Astrocyte (in vitro differentiated cells and primary cell): ENCODE data around the gene SLC6A12. TPM values are rescaled to one million over a fixed set of nuclear protein-coding genes. Genes with fewer than 3 reads are reported as not detected.

Source experiments
- DNase-seq: peaks from one replicate; pipeline ENCODE4 v3.0.0-alpha.2; 2010; ENCODE audit warnings: low read depth
- FAIRE-seq: peaks from 2 replicates; lab custom pipeline; 2011; peaks lifted over from hg19 to GRCh38; lab: Jason Lieb, UNC
- H2AFZ ChIP-seq: 2 replicates; pipeline ENCODE4 v1.6.0; 2012; ENCODE audit warnings: low read depth, low read length, inconsistent platforms
- H3K27ac ChIP-seq: 2 replicates; pipeline ENCODE4 v1.5.1; 2011; ENCODE audit warnings: low read depth, low read length, inconsistent platforms
- H3K27me3 ChIP-seq: 2 replicates; pipeline ENCODE4 v1.6.0; 2011; ENCODE audit warnings: low read length, inconsistent platforms; ENCODE audit not compliant: insufficient read depth
- H3K36me3 ChIP-seq: 2 replicates; pipeline ENCODE4 v1.5.1; 2011; ENCODE audit warnings: low read length, inconsistent platforms; ENCODE audit not compliant: insufficient read depth
- H3K4me1 ChIP-seq: 2 replicates; pipeline ENCODE4 v1.5.1; 2011; ENCODE audit warnings: low read length, inconsistent platforms; ENCODE audit not compliant: insufficient read depth
- H3K4me2 ChIP-seq: 2 replicates; pipeline ENCODE4 v1.6.0; 2012; ENCODE audit warnings: low read length, inconsistent platforms
- H3K4me3 ChIP-seq: 2 replicates; pipeline ENCODE4 v1.5.1; 2011; ENCODE audit warnings: low read depth, mild to moderate bottlenecking, low read length, inconsistent platforms; ENCODE audit not compliant: insufficient read depth
- H3K79me2 ChIP-seq: 2 replicates; pipeline ENCODE4 v1.6.0; 2012; ENCODE audit warnings: mild to moderate bottlenecking, low read length, inconsistent platforms; ENCODE audit not compliant: insufficient read depth
- H3K9ac ChIP-seq: 2 replicates; pipeline ENCODE4 v1.6.0; 2012; ENCODE audit warnings: mild to moderate bottlenecking, low read length, inconsistent platforms
- H3K9me3 ChIP-seq: 2 replicates; pipeline ENCODE4 v1.5.1; 2012; ENCODE audit warnings: low read depth, mild to moderate bottlenecking, low read length, inconsistent platforms; ENCODE audit not compliant: insufficient read depth
- H4K20me1 ChIP-seq: 2 replicates; pipeline ENCODE4 v1.6.0; 2012; ENCODE audit warnings: low read length, inconsistent platforms; ENCODE audit not compliant: insufficient read depth
- H3K27ac Mint-ChIP-seq: one replicate; pipeline ENCODE4 v1.8.0; 2021; ENCODE audit warnings: mild to moderate bottlenecking, mixed read lengths; ENCODE audit not compliant: unreplicated experiment
- H3K27me3 Mint-ChIP-seq: one replicate; pipeline ENCODE4 v1.8.0; 2021; ENCODE audit warnings: low read depth, mixed read lengths; ENCODE audit not compliant: unreplicated experiment
- H3K36me3 Mint-ChIP-seq: one replicate; pipeline ENCODE4 v1.8.0; 2021; ENCODE audit warnings: low read depth, mixed read lengths; ENCODE audit not compliant: unreplicated experiment
- H3K4me1 Mint-ChIP-seq: one replicate; pipeline ENCODE4 v1.8.0; 2021; ENCODE audit warnings: low read depth, mixed read lengths; ENCODE audit not compliant: unreplicated experiment
- H3K4me3 Mint-ChIP-seq: one replicate; pipeline ENCODE4 v1.8.0; 2021; ENCODE audit warnings: mild to moderate bottlenecking, moderate library complexity, mixed read lengths; ENCODE audit not compliant: unreplicated experiment
- H3K9me3 Mint-ChIP-seq: one replicate; pipeline ENCODE4 v1.8.0; 2021; ENCODE audit warnings: mild to moderate bottlenecking, mixed read lengths; ENCODE audit not compliant: unreplicated experiment
- CTCF ChIP-seq: IDR thresholded peaks from 2 replicates; pipeline ENCODE4 v1.5.1; 2011; ENCODE audit warnings: low read depth, mild to moderate bottlenecking, inconsistent platforms, low read length, moderate library complexity; ENCODE audit not compliant: insufficient read depth
- EZH2 ChIP-seq: IDR thresholded peaks from 2 replicates; pipeline ENCODE4 v1.6.1; 2012; ENCODE audit warnings: mild to moderate bottlenecking, low read length, inconsistent platforms; ENCODE audit not compliant: insufficient read depth
- total RNA-seq: library from RNA; stranded (reverse); gene quantifications from 2 replicates; pipeline ENCODE4 v1.2.1, GENCODE V29; 2021

Gene SLC6A12
- total RNA-seq, 1 donor from 2014 or later: 3.0 TPM

GRCh38 chr12:206746-207440 lies 7.1 kb downstream of the SLC6A12 start:
- no peak overlapping the region for H3K27ac Mint-ChIP-seq
- no peaks in the 10 kb centered on the region for H3K36me3 ChIP-seq
- peaks cover 34% of the 10 kb centered on the region for H3K27me3 ChIP-seq
- no peak overlapping the region for H3K4me2 ChIP-seq
- peaks cover 2% of the 10 kb centered on the region for H3K9me3 Mint-ChIP-seq
- FAIRE-seq: no peak
- no peaks in the 10 kb centered on the region for H3K79me2 ChIP-seq
- H3K4me3 ChIP-seq: no peak overlapping the region
- no peak overlapping the region for H3K27ac ChIP-seq
- no peak for TF ChIP-seq CTCF
- no peak for TF ChIP-seq EZH2
- peaks cover 63% of the 10 kb centered on the region for H3K27me3 Mint-ChIP-seq
- H4K20me1 ChIP-seq: no peaks in the 10 kb centered on the region
- H3K4me1 ChIP-seq: peaks cover 4% of the 10 kb centered on the region
- no peak overlapping the region for H3K4me3 Mint-ChIP-seq
- no peak overlapping the region for H3K9ac ChIP-seq
- peaks cover 3% of the 10 kb centered on the region for H3K9me3 ChIP-seq
- H3K4me1 Mint-ChIP-seq: peaks cover 3% of the 10 kb centered on the region
- H2AFZ ChIP-seq: no peak overlapping the region
- H3K36me3 Mint-ChIP-seq: peaks cover 10% of the 10 kb centered on the region
- DNase-seq: no peak

GRCh38 chr12:205026-205425 lies 8.9 kb downstream of the SLC6A12 start:
- Histone ChIP-seq H4K20me1 (no peaks in the 10 kb centered on the region), H3K27me3 (peaks cover 26% of the 10 kb centered on the region), H3K9ac (no peak overlapping the region), H3K4me2 (no peak overlapping the region), H3K4me3 (no peak overlapping the region), H3K9me3 (peaks cover 3% of the 10 kb centered on the region), H3K4me1 (peaks cover 4% of the 10 kb centered on the region), H2AFZ (no peak overlapping the region), H3K36me3 (no peaks in the 10 kb centered on the region), H3K79me2 (no peaks in the 10 kb centered on the region), H3K27ac (no peak overlapping the region)
- Mint-ChIP-seq H3K9me3 (peaks cover 2% of the 10 kb centered on the region), H3K27ac (no peak overlapping the region), H3K36me3 (peaks cover 10% of the 10 kb centered on the region), H3K27me3 (peaks cover 60% of the 10 kb centered on the region), H3K4me1 (peaks cover 3% of the 10 kb centered on the region), H3K4me3 (no peak overlapping the region)
- DNase-seq: no peak
- FAIRE-seq: no peak
- TF ChIP-seq CTCF (no peak), EZH2 (no peak)

- Mint-ChIP-seq H3K27me3 (peaks cover 53% of the 10 kb centered on the region), H3K4me3 (no peak overlapping the region), H3K27ac (no peak overlapping the region), H3K9me3 (peaks cover 2% of the 10 kb centered on the region), H3K4me1 (peaks cover 8% of the 10 kb centered on the region), H3K36me3 (peaks cover 6% of the 10 kb centered on the region)
- Histone ChIP-seq H3K9ac (no peak overlapping the region), H3K4me3 (no peak overlapping the region), H3K9me3 (peaks cover 3% of the 10 kb centered on the region), H3K4me2 (peak overlapping the region; percentile 85), H3K36me3 (no peaks in the 10 kb centered on the region), H2AFZ (no peak overlapping the region), H3K27ac (no peak overlapping the region), H3K27me3 (peaks cover 31% of the 10 kb centered on the region), H4K20me1 (no peaks in the 10 kb centered on the region), H3K79me2 (no peaks in the 10 kb centered on the region), H3K4me1 (peaks cover 9% of the 10 kb centered on the region)
- TF ChIP-seq EZH2 (no peak), CTCF (no peak)
- FAIRE-seq (no peak), DNase-seq (no peak)
Observed at GRCh38 chr12:204261-204678, 9.7 kb downstream of the SLC6A12 start.
